ENCODE data around the gene CCKAR.

CCKAR gene

DNA sequence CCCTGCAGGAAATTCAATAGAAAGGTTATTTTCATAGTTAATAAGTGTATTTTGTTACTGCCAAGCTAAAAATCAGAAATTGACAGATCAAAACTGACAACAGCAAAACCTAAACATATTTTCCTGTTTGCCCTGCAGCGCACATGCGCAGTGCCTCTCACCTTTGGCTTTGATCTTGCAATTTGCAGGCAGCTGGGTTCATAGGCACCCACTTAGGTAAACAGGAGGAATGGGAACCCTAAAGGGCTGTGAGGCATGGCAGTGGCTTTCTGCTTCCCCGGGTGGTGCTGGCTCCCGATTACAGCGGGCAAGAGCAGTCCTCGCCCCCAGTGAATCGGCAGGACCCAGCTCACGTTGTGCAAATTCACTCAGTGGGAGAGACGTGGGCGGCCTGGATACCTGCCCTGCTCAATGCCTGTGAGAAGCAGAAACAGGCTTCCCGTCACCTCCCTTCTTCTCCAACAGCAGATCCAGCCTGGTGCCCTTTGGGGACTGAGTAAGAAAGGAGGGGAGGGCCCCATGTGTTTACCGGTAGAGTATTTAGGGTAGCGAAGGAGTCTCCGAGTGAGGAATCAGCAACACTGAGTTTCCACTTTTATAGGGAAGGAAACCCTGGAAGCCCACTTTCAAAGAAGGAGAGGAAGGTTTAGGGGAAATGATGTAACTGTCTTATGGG, 25.7 kb downstream of the CCKAR start:
- no peak for TF ChIP-seq JUND (IDR thresholded peaks at IDR 0.05; ENCODE audit: low read depth)
- in situ Hi-C loops (cut with HindIII; ENCODE audit: low pct_unique_long_range_greater_than_20kb, low sequenced_read_pairs): no loop called here
- DNase-seq (ENCODE audit: low read depth in 1 of 2, low spot score in 1 of 2): no peak

GRCh38 chr4:26463386-26463785, 26.9 kb downstream of the CCKAR start:
- no peak for TF ChIP-seq JUND (IDR thresholded peaks at IDR 0.05; ENCODE audit: low read depth)
- no peak for DNase-seq (ENCODE audit: low read depth in 1 of 2, low spot score in 1 of 2)
- in situ Hi-C loops (cut with HindIII; ENCODE audit: low pct_unique_long_range_greater_than_20kb, low sequenced_read_pairs): no loop called here

- TF ChIP-seq JUND (IDR thresholded peaks at IDR 0.05; ENCODE audit: low read depth): no peak
- in situ Hi-C loops (cut with HindIII; ENCODE audit: low pct_unique_long_range_greater_than_20kb, low sequenced_read_pairs): no loop called here
- no peak for DNase-seq (ENCODE audit: low read depth in 1 of 2, low spot score in 1 of 2)
Observed at GRCh38 chr4:26462874-26463273, 27.4 kb downstream of the CCKAR start.

DNA sequence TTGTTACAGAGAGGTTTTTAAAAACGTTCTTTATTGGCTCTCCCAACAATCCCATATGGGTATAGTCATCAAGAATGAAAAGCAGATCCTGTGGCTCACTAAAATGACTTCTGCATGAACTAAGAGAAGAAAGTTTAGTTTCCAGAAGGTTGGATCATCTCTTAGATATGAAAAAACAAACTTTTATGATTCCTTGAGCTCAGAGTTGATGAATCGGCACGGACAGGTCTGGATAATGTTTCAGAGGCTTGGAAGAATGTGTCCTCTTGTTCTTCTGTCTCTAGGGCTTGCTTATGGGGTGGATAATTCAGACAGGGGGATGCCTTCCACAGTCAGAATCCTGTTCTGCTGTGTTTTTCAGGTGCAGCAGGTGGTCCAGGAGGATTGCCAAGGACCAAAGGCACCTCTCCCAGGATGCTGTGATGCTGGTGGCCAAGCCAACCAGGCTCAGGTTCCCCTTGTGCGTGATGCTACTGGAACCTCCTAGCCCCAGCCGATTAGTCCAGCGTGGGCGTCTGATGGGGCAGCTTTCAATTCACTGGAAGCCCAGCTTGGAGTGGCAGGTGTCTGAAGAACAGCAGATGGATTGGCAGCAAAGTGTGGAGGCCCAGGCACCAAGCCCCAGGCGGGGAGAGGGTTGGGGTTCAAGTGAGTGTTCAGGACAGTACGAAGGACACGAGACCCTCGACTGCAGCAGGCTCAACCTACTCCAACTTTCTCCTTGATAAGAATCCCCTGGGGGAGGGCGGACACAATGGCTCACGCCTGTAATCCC, 30.3 kb downstream of the CCKAR start:
- no peak for TF ChIP-seq JUND (IDR thresholded peaks at IDR 0.05; ENCODE audit: low read depth)
- in situ Hi-C loops (cut with HindIII; ENCODE audit: low pct_unique_long_range_greater_than_20kb, low sequenced_read_pairs): no loop called here
- DNase-seq (ENCODE audit: low read depth in 1 of 2, low spot score in 1 of 2): no peak

DNA sequence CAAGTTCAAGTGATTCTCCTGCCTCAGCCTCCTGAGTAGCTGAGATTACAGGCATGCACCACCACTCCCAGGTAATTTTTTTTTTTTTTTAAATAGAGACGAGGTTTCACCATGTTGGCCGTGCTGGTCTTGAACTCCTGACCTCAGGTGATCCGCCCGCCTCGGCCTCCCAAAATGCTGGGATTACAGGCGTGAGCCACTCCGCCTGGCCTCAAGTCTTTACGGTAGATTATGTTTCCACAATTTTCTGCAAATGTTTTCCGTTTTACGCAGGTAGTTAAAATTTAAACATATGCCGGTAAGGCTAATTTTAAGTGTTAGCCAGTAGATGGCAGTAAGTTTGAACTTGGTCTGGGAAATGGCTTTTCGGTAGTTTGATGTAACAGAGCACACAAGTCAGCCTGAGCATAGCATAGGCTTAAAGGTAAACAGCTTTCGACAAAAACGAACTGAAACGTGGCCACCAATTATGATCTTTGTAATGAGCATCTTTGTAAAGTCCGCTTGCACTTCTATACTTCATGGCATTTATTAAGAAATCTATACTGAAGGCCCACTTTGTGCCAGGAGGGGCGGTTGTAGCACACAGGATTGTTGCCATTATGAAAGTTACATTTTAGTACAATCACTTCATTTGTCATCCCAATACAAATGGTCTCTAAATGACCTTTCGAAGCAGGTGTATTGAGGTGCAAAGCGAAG, 31.1 kb downstream of the CCKAR start:
- TF ChIP-seq JUND (IDR thresholded peaks at IDR 0.05; ENCODE audit: low read depth): no peak
- peak; percentile 47 to 59 for DNase-seq (ENCODE audit: low read depth in 1 of 2, low spot score in 1 of 2)
- in situ Hi-C loops (cut with HindIII; ENCODE audit: low pct_unique_long_range_greater_than_20kb, low sequenced_read_pairs): no loop called here

- DNase-seq (ENCODE audit: low read depth in 1 of 2, low spot score in 1 of 2): no peak
- in situ Hi-C loops (cut with HindIII; ENCODE audit: low pct_unique_long_range_greater_than_20kb, low sequenced_read_pairs): no loop called here
Observed at GRCh38 chr4:26458157-26458561, 32.1 kb downstream of the CCKAR start.

GRCh38 chr4:26457412-26457811, 32.9 kb downstream of the CCKAR start:
- no peak for DNase-seq (ENCODE audit: low read depth in 1 of 2, low spot score in 1 of 2)
- in situ Hi-C loops (cut with HindIII; ENCODE audit: low pct_unique_long_range_greater_than_20kb, low sequenced_read_pairs): no loop called here
- TF ChIP-seq JUND (IDR thresholded peaks at IDR 0.05; ENCODE audit: low read depth): no peak

More at GRCh38 chr4:26458157-26458561, 32.1 kb downstream of the CCKAR start:
- TF ChIP-seq JUND (IDR thresholded peaks at IDR 0.05; ENCODE audit: low read depth): no peak

DNA sequence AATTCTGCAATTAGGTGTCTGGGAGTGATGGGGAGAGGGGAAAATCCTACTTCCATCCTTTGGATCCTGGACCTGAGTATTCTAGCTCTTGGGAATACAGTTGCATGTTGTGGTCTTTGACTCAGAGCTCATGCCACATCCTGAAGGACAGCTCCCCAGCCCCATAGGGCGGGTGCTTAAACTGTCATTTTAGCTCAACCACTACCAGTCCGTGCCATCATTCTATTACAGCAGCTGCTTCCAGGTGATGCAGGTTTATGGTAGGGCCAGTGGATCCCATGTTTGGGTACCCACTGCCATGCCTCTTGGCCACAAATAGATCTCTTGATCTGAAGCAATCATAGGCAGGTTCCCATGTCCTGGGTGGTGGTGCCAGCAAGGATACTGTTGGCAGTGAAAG, 34.7 kb downstream of the CCKAR start:
- no peak for TF ChIP-seq JUND (IDR thresholded peaks at IDR 0.05; ENCODE audit: low read depth)
- in situ Hi-C loops (cut with HindIII; ENCODE audit: low pct_unique_long_range_greater_than_20kb, low sequenced_read_pairs): no loop called here
- DNase-seq (ENCODE audit: low read depth in 1 of 2, low spot score in 1 of 2): no peak

GRCh38 chr4:26454961-26455360, 35.3 kb downstream of the CCKAR start:
- in situ Hi-C loops (cut with HindIII; ENCODE audit: low pct_unique_long_range_greater_than_20kb, low sequenced_read_pairs): no loop called here
- TF ChIP-seq JUND (IDR thresholded peaks at IDR 0.05; ENCODE audit: low read depth): no peak
- DNase-seq (ENCODE audit: low read depth in 1 of 2, low spot score in 1 of 2): no peak

- in situ Hi-C loops (cut with HindIII; ENCODE audit: low pct_unique_long_range_greater_than_20kb, low sequenced_read_pairs): no loop called here
- TF ChIP-seq JUND (IDR thresholded peaks at IDR 0.05; ENCODE audit: low read depth): no peak
- DNase-seq (ENCODE audit: low read depth in 1 of 2, low spot score in 1 of 2): no peak
Observed at GRCh38 chr4:26452565-26453531, 37.4 kb downstream of the CCKAR start.

GRCh38 chr4:26451597-26451996, 38.7 kb downstream of the CCKAR start:
- in situ Hi-C loops (cut with HindIII; ENCODE audit: low pct_unique_long_range_greater_than_20kb, low sequenced_read_pairs): no loop called here
- no peak for TF ChIP-seq JUND (IDR thresholded peaks at IDR 0.05; ENCODE audit: low read depth)
- DNase-seq (ENCODE audit: low read depth in 1 of 2, low spot score in 1 of 2): no peak

GRCh38 chr4:26450418-26450817, 39.9 kb downstream of the CCKAR start:
- TF ChIP-seq JUND (IDR thresholded peaks at IDR 0.05; ENCODE audit: low read depth): no peak
- in situ Hi-C loops (cut with HindIII; ENCODE audit: low pct_unique_long_range_greater_than_20kb, low sequenced_read_pairs): no loop called here
- no peak for DNase-seq (ENCODE audit: low read depth in 1 of 2, low spot score in 1 of 2)
